Large intestine (tissue), 3 donors: ENCODE data around the gene CMTM4. TPM values are rescaled to one million over a fixed set of nuclear protein-coding genes. Genes with fewer than 3 reads are reported as not detected.
A peak's percentile ranks its signal among the peaks of the same experiment; 100 is the strongest.

Source experiments
- DNase-seq, 2 donors: peaks; one replicate each; pipeline versions ENCODE4 v3.0.0 to v3.0.0-alpha.2; 2013
- H3K27ac ChIP-seq: one replicate; pipeline ENCODE4 v1.5.1; 2013; ENCODE audit warnings: low read length
- H3K27me3 ChIP-seq: 2 replicates; pipeline ENCODE4 v1.6.1; 2013; ENCODE audit warnings: low read length; ENCODE audit not compliant: control insufficient read depth, insufficient read depth
- H3K36me3 ChIP-seq: 2 replicates; pipeline ENCODE4 v1.6.1; 2013; ENCODE audit warnings: low read length; ENCODE audit not compliant: control insufficient read depth, insufficient read depth
- H3K4me1 ChIP-seq: one replicate; pipeline ENCODE4 v1.6.1; 2013; ENCODE audit warnings: low read length; ENCODE audit not compliant: control insufficient read depth, insufficient read depth
- H3K4me3 ChIP-seq: one replicate; pipeline ENCODE4 v1.5.1; 2013; ENCODE audit warnings: low read length
- H3K9me3 ChIP-seq: one replicate; pipeline ENCODE4 v1.6.1; 2013; ENCODE audit warnings: mild to moderate bottlenecking, low read depth, low read length, moderate library complexity; ENCODE audit not compliant: control insufficient read depth
- WGBS: methylation state at CpG from one replicate; pipeline ENCODE4 v1.1.5; 2013; ENCODE audit warnings: low lambda C conversion rate; ENCODE audit not compliant: insufficient coverage; 5-methylcytosine and 5-hydroxymethylcytosine counted together
- polyA plus RNA-seq: library from polyadenylated mRNA; unstranded; fragments of 120-200 nt; gene quantifications from one replicate; pipeline ENCODE4 v1.2.1, GENCODE V29; 2013

CMTM4 gene
- polyA plus RNA-seq, 1 donor: 52.1 TPM

GRCh38 chr16:66649636-66650205, 46.8 kb downstream of the CMTM4 start:
- Histone ChIP-seq H3K27ac (no peak overlapping the region), H3K9me3 (no peaks in the 10 kb centered on the region), H3K4me1 (peaks cover 3% of the 10 kb centered on the region), H3K36me3 (no peaks in the 10 kb centered on the region), H3K4me3 (no peak overlapping the region), H3K27me3 (no peaks in the 10 kb centered on the region)
- no CpG with 5 or more reads among the region's 9 CpGs for WGBS
- peak in 1 of 2 donors; percentile 8 for DNase-seq

DNA sequence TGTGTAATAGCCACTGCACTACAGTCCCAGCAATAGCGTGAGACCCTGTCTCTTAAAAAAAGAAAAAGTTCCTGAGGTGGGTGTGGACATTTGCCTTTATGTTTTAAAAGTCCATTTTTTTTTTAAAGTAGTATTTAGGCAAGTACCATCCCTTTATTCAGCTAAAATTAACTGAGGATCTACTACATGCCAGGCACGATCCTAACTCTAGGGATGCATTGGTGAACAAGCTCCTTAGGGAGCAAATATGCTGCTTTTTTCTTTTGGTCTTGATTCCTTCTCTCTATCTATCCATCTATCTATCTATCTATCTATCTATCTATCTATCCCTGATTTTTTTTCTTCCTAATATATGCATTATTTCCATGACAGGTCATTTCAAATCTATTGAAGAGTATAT, 47.4 kb downstream of the CMTM4 start:
- no peak for DNase-seq
- H3K36me3 ChIP-seq: no peaks in the 10 kb centered on the region
- H3K9me3 ChIP-seq: no peaks in the 10 kb centered on the region
- H3K27me3 ChIP-seq: no peaks in the 10 kb centered on the region
- H3K4me1 ChIP-seq: peaks cover 3% of the 10 kb centered on the region
- no peak overlapping the region for H3K27ac ChIP-seq
- H3K4me3 ChIP-seq: no peak overlapping the region
- 100% methylated on average over 1 of the region's 2 CpGs for WGBS

DNA sequence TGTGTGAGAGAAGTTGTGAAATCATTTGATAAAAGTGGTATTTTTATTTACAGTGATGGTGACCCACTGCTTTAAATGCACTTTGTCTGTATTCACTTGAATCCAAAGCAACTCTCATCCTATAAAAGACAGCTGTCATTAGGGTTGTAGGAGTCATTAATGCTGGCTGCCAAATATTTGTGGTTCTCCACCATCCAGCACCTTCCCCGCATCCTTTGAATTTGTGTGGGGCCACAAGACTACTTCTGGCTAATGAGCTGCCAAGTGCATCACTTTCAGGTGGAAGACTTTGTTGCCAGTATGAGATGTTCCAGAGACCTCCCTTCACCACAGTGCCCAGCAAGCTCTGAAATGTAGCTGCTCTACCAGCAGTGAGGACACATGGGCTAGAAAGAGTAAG, 48.7 kb downstream of the CMTM4 start:
- Histone ChIP-seq H3K4me1 (peaks cover 3% of the 10 kb centered on the region), H3K9me3 (no peaks in the 10 kb centered on the region), H3K36me3 (no peaks in the 10 kb centered on the region), H3K27me3 (no peaks in the 10 kb centered on the region), H3K4me3 (no peak overlapping the region), H3K27ac (no peak overlapping the region)
- no peak for DNase-seq
- WGBS: no CpG with 5 or more reads among the region's 1 CpG

DNA sequence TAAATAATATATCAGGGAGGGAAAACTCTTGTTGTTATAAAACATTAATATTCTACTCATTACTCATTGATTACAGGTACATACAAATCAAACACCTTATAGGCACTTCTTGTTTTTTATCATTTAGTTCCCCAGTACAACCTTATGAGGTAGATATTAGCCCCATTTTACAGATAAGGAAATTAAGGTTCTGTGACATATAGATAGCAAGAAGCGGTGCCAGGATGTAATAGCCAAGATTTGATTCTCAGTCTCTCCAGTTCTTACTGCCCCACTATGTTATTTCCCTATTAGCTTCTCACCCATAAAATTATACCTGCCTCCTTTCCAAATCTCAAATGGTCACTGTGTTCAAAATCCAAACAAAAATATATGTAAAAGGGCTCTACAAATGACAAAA, 55.2 kb downstream of the CMTM4 start:
- DNase-seq: no peak
- no peak overlapping the region for H3K4me3 ChIP-seq
- H3K27ac ChIP-seq: no peak overlapping the region
- no peaks in the 10 kb centered on the region for H3K36me3 ChIP-seq
- WGBS: no CpG with 5 or more reads among the region's 1 CpG
- no peaks in the 10 kb centered on the region for H3K4me1 ChIP-seq
- H3K9me3 ChIP-seq: no peaks in the 10 kb centered on the region
- no peaks in the 10 kb centered on the region for H3K27me3 ChIP-seq

- WGBS: no CpG with 5 or more reads among the region's 3 CpGs
- no peak overlapping the region for H3K4me3 ChIP-seq
- no peak overlapping the region for H3K27ac ChIP-seq
- H3K36me3 ChIP-seq: peaks cover 3% of the 10 kb centered on the region
- no peaks in the 10 kb centered on the region for H3K9me3 ChIP-seq
- no peaks in the 10 kb centered on the region for H3K4me1 ChIP-seq
- DNase-seq: no peak
- no peaks in the 10 kb centered on the region for H3K27me3 ChIP-seq
Observed at GRCh38 chr16:66640724-66641314, 55.7 kb downstream of the CMTM4 start.

- DNase-seq: no peak
- no peak overlapping the region for H3K4me3 ChIP-seq
- H3K27me3 ChIP-seq: no peaks in the 10 kb centered on the region
- H3K27ac ChIP-seq: no peak overlapping the region
- H3K9me3 ChIP-seq: no peaks in the 10 kb centered on the region
- H3K36me3 ChIP-seq: peaks cover 8% of the 10 kb centered on the region
- WGBS: 89% methylated on average over 3 of the region's 6 CpGs
- no peaks in the 10 kb centered on the region for H3K4me1 ChIP-seq
Observed at GRCh38 chr16:66639091-66639885, 57.3 kb downstream of the CMTM4 start.

- Histone ChIP-seq H3K4me1 (no peaks in the 10 kb centered on the region), H3K36me3 (peaks cover 14% of the 10 kb centered on the region), H3K9me3 (no peaks in the 10 kb centered on the region), H3K27me3 (no peaks in the 10 kb centered on the region), H3K27ac (no peak overlapping the region), H3K4me3 (no peak overlapping the region)
- no CpG with 5 or more reads among the region's 3 CpGs for WGBS
- DNase-seq: no peak
Observed at GRCh38 chr16:66637806-66638205, 58.7 kb downstream of the CMTM4 start.

DNA sequence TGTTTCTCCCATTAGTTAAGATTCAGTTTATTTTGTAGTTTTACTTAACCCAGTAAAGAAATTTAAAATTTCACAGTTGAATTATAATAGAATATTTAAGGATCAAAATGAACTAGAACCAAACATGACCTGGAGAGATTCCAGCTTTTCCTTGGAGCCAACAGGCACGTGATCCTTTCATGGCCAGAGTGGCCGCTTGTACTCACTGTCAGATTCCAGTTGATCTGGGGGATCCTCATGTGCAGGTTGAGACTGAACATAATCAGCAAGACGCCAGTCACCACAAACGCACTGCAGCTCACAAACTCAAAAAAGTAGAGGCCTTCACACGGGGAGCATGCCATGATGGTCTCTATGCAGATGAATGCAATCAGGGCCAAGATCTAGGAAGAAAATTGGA, 60.3 kb downstream of the CMTM4 start:
- no peak overlapping the region for H3K4me3 ChIP-seq
- peaks cover 18% of the 10 kb centered on the region for H3K36me3 ChIP-seq
- WGBS: no CpG with 5 or more reads among the region's 5 CpGs
- H3K4me1 ChIP-seq: no peaks in the 10 kb centered on the region
- H3K27me3 ChIP-seq: no peaks in the 10 kb centered on the region
- DNase-seq: no peak
- no peaks in the 10 kb centered on the region for H3K9me3 ChIP-seq
- H3K27ac ChIP-seq: no peak overlapping the region

DNA sequence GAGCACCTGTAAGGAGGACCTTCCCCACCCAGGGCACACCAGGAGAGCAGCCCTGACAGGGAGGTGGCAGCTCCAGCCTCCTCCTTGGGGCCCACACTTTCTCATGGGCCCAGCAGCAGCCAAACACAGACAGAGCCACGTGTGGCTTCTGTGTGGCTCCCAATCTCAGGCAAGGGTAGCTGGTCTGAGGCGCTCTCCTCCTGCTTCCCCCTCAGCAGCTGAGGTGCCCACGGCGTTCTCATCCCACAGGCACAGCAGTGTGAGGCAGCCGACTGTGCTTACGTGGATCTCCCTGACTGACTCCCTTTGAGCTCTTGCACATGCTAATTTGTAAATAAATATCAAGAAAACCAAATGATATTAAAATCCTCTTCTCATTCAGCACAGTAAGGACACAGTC, 61.1 kb downstream of the CMTM4 start:
- no peak overlapping the region for H3K27ac ChIP-seq
- no peak overlapping the region for H3K4me3 ChIP-seq
- WGBS: no CpG with 5 or more reads among the region's 6 CpGs
- no peak for DNase-seq
- H3K36me3 ChIP-seq: peaks cover 18% of the 10 kb centered on the region
- no peaks in the 10 kb centered on the region for H3K27me3 ChIP-seq
- H3K9me3 ChIP-seq: no peaks in the 10 kb centered on the region
- H3K4me1 ChIP-seq: no peaks in the 10 kb centered on the region

DNA sequence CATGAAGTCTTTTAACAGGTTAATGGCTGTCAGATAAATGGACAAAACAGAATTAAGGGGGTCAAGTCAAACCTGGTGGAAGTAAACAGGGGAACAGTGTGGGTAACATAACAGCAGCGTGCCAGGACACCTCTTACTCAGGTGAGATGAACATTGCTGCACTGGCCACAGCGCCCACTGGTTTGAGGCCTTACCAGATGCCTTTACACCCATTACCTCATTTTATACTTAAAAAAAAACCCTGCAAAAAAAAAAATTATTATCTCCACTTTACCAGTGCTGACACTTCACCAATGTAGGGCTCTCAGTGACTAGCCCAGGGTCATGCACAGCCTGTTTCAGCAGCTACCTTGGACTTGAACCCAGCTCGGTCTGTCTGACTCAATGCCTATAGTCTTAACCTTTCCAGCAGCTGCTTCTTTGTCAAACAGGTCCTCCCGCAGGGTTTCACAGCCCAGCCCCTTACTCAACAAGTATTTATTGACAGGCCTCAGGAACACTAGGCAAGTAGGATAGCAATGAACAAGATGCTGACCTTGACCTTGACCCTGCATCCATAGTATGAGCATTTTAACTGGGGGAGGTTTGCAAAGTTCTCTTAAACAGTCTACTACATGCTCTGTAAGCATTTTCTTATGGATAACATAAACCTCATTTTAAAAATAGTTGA, 61.9 kb downstream of the CMTM4 start:
- H3K36me3 ChIP-seq: peaks cover 19% of the 10 kb centered on the region
- no peak overlapping the region for H3K4me3 ChIP-seq
- H3K9me3 ChIP-seq: no peaks in the 10 kb centered on the region
- no peaks in the 10 kb centered on the region for H3K4me1 ChIP-seq
- H3K27ac ChIP-seq: no peak overlapping the region
- no peak for DNase-seq
- WGBS: no CpG with 5 or more reads among the region's 4 CpGs
- no peaks in the 10 kb centered on the region for H3K27me3 ChIP-seq
